GM12878 (cell line): ENCODE results near the gene TGFBR3.

Experiments used
- CEBPZ ChIP-seq: fragments of 150-350 bp; IDR thresholded peaks from 2 replicates; pipeline ENCODE4 v1.6.1; 2016; ENCODE audit warnings: low read depth, low read length
- CTCF ChIP-seq, 3 experiments: IDR thresholded peaks in 2 of 3; conservative IDR thresholded peaks in 1 of 3; 2 replicates each; pipeline ENCODE4 v1.5.1; 2011; ENCODE audit warnings: low read depth in 3 of 3, low read length in 3 of 3, mild to moderate bottlenecking in 3 of 3, control low read depth in 2 of 3, moderate library complexity in 2 of 3, inconsistent platforms in 1 of 3, mixed read lengths in 1 of 3; ENCODE audit not compliant: control insufficient read depth in 2 of 3, insufficient read depth in 1 of 3; ENCODE audit errors: extremely low read depth in 1 of 3
- EP300 ChIP-seq, 2 experiments: fragments of 150-350 bp in 1 of 2; IDR thresholded peaks; 2 replicates each; pipeline ENCODE4 v1.6.1; 2011 to 2012; ENCODE audit warnings: low read depth in 2 of 2, low read length in 2 of 2, borderline replicate concordance in 1 of 2, improper control_type of control experiment in 1 of 2, inconsistent platforms in 1 of 2; ENCODE audit not compliant: control insufficient read depth in 1 of 2
- MAX ChIP-seq: IDR thresholded peaks from 2 replicates; pipeline ENCODE4 v1.6.1; 2012; ENCODE audit warnings: low read depth, low read length, improper control_type of control experiment
- PAX5 ChIP-seq: IDR thresholded peaks from 2 replicates; pipeline ENCODE4 v1.6.1; 2011; ENCODE audit warnings: low read depth, low read length, borderline replicate concordance
- SP1 ChIP-seq: IDR thresholded peaks from one replicate; pipeline ENCODE4 v1.6.1; 2011; ENCODE audit warnings: low read depth, low read length
- YY1 ChIP-seq: IDR thresholded peaks from 2 replicates; pipeline ENCODE4 v1.6.1; 2011; ENCODE audit warnings: low read depth, mild to moderate bottlenecking, low read length
- ZBTB4 ChIP-seq: fragments of 450-650 bp; formaldehyde crosslinking; IDR thresholded peaks from 2 replicates; pipeline ENCODE4 v1.4.0; 2022; ENCODE audit warnings: mild to moderate bottlenecking, moderate library complexity
- ZNF274 ChIP-seq: IDR thresholded peaks from one replicate; pipeline ENCODE4 v1.8.0; 2011; ENCODE audit not compliant: insufficient read length, insufficient read depth

GRCh38 chr1:91682882-91683597 lies 202.9 kb downstream of the TGFBR3 start:
- TF ChIP-seq CTCF (IDR thresholded peaks at IDR 0.05 in 2 of 3, conservative IDR thresholded peaks at IDR 0.05 in 1 of 3; ENCODE audit: control insufficient read depth in 2 of 3, extremely low read depth in 1 of 3, insufficient read depth in 1 of 3, low read depth in 3 of 3, low read length in 3 of 3) (no peak), SP1 (no peak), CEBPZ (no peak), PAX5 (no peak), YY1 (no peak), ZNF274 (no peak), ZBTB4 (CRISPR knock-in tag) (no peak), MAX (no peak), EP300 (IDR thresholded peaks at IDR 0.05; ENCODE audit: borderline replicate concordance in 1 of 2, control insufficient read depth in 1 of 2, low read depth in 2 of 2, low read length in 2 of 2) (no peak)
